GM19238 (cell line): Measurements from ENCODE around the gene ZCCHC2.
A peak's percentile ranks its signal among the peaks of the same experiment; 100 is the strongest.

Source experiments
- DNase-seq: peaks from one replicate; pipeline ENCODE4 v3.0.0; 2011; ENCODE audit warnings: low spot score; ENCODE audit not compliant: insufficient read length

ZCCHC2 gene

GRCh38 chr18:62576845-62577512 lies 54.2 kb downstream of the ZCCHC2 start:
- no peak for DNase-seq

DNA sequence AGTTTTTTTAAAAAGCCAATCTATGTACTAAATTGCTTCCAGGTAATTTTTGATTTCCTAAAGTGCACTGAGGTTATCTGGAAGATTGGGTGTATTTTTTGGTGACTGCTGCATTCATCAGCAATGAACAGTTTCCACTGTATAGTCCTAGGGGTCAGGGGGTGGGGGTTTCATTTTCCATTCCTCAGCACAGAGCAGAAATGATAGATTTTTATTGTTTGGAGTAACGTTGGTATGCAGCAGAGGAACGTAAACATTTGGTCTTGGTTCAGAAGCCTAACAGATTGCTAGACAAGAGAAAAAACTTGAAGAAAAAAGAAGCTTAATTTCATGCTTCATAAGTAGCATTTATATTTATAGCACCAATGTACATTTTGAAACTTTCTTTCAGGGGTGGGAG lies 54.9 kb downstream of the ZCCHC2 start:
- no peak for DNase-seq

GRCh38 chr18:62578980-62579511 lies 56.2 kb downstream of the ZCCHC2 start:
- DNase-seq: no peak

DNA sequence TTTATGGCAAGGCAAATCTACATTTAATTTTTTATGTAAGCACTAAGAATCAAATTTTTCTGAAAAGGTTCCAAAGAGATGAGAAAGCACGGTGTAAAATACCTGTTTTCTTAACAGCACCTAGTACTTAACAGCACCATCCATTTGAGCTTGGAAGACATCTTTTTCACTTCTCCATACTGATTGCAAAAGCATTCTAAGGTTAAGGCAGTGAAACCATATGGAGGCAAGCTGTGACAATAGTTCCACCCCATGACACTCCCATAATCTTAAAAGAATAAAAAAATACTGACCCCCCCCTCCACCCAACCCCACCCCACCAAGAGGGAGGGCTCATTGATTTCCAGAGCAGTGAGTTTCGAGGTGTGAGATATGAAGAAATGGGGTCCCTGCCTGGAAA lies 60.6 kb downstream of the ZCCHC2 start:
- no peak for DNase-seq

DNA sequence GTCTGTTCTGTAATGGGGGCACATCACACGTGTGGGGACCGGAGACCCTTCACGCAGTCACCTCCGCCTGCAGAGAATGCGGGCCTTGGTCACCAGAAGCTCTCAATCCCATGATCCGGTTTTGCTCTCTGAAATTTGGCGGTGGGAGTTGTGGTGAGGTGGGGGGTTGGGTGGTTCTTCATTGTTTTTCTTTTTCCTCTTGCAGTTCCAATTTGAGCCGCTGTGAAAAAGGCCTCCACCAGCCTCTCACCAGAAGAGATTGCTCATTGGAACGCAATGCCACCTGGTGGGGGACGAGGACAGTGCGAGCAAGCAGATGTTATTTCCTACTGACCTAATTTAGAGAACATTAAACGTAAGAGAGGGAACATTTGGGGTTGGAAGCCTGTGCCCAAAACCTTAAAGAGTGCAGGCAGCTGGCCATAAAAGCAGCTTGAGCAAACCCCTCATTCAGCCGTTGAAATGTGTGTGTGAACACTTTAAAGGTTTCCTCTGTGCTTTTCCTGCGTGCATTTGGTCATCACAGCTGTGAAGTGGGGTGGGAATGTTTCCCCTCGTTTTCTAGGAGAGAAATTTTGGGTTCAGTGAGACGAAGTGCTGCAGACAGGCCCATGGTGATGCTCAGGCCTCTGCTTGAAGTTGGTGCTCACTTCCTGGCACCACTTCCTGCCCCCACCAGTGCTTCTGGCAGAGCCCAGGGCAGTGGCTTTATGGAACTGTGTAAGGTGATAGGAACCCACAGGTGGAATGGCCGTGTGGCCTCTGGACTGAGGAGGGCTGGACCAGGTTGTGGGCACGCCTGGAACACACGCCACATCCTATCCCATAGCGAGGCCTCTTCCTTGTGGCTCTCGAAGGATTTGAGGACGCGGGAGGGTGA lies 61.7 kb downstream of the ZCCHC2 start:
- peak; percentile 75 for DNase-seq

DNA sequence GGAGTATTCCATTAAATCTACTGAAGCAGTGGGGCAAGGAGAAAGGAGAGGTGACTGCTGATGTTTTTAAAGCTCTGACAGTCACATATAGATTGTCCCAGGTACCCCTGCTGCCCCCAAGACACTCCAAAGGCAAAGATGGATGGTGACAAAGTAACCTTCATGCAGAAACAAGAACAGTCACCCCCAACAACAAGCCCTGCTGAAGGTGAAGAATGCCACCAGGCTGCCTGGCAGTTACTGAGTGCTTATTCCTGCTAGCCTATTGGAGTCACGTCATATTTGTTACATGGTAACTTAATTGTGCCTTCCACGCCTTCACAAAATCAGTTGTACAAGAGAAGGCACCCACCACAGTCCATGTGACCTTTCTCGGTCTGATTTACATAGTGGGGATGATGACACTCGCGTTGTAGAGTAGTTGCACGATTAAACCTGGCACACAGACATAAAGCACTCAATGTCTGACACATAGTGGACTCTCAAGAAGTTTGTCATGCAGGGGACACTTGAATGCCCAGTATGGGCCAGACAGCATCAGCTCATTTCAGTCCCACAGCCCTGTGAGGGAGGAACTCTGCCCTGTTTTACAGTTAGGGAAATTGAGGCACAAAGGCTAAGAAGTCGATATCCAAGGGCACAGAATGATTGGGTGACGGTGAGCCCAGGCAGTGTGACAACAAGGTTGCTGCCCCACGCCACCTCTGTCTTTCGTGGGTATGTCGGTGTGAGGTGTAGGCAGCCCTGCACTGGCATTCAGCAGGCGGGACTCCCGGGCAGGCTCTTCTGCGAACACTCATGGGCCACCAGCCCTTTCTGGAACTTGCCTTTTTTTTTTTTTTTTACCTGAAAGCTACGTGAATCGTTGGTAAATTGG lies 62.7 kb downstream of the ZCCHC2 start:
- DNase-seq: no peak

DNA sequence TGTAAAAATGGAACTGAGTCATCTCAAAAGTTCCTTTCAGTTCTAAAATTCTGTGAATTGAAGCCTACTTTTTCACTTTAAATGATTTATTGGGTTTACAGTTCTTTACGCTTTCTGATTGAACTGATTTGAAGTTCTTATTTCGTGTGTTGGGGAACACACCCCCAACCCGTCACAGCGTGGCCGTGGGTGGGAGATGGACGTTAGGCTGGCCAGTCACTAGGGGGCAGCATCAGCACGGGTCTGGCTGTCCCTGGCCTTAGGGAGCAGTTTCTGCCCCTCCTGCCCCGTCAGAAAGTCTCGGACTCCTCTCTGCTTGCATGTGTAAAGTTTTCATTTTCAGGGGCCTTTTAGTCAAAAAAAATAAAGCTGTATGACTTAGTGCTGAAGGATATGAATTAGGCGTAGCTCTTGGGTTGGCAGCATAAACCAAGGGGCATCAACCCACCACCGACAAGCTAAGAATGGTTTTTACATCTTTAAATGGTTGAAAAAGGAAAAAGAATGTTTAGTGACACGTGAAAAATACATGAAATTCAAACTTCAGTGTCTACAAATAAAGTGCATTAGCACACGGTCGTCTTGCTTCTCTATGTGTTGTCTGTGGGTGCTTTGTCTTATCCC lies 63.4 kb downstream of the ZCCHC2 start:
- peak; percentile 75 for DNase-seq

DNA sequence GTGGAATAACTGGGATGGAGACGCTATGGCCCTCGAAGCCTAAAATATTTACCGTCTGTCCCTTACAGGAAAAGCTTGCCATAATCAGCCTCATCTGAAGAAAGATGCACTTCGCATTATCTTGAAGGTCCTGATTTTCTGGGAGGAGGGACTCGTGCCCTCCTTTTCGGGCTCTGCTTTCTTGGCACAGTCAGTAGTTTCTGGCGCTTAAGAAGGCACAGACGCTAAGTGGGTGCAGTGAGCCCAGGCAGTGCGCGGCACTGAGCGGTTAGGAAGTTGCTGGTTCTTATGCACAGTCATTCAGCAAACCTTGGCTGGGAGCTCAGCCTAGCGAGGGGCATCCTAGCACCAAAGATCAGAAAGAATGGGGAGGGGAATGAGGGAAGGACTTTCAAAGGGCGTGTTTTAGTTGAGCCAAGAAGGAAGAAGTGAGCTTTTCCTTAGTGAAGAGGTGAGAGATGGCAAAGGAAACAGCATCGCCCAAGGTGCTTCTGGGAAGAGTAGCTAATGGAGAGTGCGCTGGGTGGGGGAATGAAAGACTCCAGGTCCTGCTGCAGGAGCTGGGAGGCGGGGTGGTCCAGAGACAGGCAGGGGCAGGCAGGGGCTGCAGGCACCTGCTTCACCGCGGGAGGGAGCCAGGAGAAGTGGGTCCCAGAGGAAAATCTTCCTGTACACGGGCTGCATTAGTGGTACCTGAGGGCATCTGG lies 64.1 kb downstream of the ZCCHC2 start:
- no peak for DNase-seq

DNA sequence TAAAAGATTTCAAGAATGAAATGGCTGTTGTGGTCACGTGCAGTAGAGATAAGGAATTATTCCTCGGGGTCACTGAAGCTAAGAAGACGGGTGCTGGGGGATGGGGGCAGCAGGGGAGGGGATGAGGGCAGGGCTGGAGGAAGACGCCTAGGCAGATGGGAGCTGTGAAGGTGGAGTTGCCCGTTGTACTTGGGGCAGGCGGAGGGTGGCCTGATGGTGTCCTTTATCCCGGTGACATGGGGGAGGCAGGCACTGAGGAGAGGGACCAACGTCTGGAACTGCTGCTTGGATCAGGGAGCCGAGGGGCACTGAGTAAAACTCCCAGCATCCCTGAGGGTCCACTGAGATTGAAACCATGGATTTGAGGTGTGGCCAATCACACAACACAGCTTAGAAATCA lies 64.9 kb downstream of the ZCCHC2 start:
- DNase-seq: no peak

DNA sequence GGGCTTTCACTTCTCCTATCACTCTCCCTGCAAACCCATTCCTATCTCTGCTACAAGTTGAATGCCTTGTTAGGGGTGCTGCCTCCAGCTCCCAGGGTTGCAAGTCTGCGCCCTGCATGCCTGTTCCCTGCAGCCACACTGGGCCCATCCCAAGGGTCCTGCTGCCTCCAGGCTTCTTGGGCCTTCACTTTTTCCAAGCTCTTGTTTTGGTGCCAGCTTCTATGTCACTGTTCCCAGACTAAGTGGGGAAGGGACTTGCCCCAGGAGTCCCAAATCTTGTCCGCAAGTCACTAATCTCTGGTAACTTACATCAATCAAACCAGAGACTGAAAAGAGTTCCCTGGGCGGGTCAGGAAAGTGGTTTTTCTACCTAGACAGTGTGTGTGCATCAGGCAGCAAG lies 65.4 kb downstream of the ZCCHC2 start:
- no peak for DNase-seq

GRCh38 chr18:62590799-62591590 lies 68.2 kb downstream of the ZCCHC2 start:
- DNase-seq: no peak

DNA sequence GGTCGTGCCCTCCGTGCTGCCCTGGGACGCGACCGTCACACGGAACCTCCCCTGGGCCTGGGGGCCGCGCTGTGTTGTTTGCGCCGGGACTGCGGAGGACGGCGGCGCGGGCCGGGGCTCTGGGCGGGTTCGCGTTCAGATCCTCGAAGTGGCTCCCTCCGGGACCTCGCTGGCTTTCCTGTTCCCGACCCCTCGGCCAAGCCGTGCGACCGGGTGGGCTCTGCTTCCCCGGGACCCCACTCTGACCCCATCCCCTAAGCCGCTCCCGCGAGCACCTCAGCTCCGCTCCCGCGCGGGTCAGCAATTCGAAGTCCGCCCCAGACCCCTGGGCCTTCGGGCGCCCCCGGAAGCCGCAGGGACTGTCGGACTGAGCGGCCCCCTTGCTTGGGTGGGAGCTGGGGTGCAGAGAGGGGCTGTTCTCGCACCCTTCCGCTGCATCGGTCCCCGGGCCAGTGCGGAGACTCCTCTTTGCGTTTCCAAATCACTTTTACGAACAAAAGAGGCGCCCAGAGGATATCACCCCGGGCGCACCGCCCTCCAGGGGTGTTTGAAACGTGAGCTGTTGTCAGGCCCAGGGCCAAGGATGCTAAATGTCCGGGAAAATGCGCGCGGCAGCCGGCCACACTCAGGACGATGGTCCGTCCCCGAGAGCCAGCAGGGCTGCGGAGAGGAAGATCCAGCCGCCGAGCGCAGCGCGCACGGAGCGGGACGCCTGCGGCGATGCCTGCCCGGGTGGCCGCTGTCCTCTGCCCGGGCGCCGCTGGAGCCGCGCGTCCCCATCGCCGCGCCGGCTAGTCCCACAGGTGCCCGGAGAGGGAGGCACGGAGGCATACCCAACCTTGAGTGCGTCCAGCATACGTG lies 73.5 kb downstream of the ZCCHC2 start:
- DNase-seq: no peak

- no peak for DNase-seq
Measured at GRCh38 chr18:62601871-62602270, 79.0 kb downstream of the ZCCHC2 start.

DNA sequence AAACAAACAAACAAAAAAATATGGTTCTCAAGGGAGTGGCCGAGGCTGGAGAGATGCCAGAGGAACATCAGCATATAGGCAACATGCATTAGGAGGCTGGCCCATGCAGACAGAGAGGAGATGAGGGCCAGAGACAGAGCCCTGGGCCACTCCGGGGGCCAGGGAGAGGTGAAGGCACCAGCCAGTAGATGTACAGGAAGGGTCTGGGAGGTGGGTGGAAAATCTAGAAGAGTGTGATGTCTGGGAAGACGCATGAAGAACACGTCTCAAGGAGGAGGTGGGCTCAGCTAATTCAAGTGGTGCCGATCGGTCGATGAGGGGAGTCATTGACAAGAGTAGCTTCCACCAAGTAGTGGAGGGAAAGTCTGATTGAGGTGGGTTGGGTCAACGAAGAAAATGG lies 79.9 kb downstream of the ZCCHC2 start:
- DNase-seq: no peak

DNA sequence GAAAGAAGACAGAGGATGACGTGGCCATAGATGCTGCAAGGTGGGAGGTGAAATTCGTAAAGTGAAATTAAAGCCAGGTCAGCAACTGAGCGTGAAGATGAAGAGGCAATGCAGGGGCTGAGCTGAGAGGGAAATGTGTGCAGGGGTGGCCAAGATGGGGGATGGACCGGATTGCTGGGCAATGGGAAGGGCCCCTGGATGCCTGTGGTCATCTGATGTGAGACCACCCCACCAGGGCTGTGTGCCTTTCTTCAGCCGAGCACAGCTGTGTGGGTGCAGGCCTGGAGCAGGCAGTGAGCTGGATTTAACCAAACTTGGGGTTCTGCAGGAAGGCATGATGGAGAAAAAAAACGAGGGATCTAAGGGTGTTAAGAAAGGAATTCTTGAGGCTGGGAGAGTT lies 80.4 kb downstream of the ZCCHC2 start:
- no peak for DNase-seq

DNA sequence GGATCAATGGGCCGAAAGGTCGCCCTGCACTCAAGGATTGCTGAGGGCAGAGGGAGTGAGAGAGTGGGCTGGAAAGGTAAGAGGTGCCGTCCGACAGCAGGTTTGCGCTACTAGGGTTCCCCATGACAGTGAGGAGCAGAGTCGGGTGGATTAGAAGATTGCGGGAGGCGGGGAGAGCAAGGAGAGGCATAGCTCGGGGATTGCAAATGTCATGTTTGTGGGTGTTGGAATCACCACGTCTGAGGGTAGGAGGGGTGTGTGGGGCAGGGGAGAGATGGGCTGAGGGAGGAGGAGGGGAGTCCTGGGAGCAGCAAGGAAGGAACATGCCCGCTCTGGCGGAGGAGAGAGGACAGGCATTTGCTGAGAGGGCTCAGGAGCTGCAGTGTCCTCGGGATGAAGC lies 81.2 kb downstream of the ZCCHC2 start:
- DNase-seq: no peak

DNA sequence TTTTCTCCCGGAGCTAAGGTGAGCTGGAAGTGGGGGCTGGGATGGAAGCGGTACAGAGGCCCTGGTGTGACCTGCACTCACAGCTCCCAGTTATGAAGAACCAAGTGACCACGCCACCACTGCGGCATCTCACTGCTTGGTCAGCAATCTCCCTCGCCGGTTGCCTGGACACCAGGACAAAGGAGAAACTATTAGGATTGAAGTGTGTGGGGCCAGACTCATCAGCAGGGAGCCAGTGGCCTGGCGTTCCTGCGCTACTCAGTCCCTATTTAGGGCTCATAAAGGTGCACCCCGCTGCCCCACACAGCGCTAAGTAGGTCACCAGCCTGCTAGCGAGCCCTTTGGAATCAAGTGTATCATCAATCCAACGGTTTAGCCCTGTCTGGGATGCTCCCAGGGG lies 82.9 kb downstream of the ZCCHC2 start:
- no peak for DNase-seq

- no peak for DNase-seq
Measured at GRCh38 chr18:62606106-62606505, 83.3 kb downstream of the ZCCHC2 start.

DNA sequence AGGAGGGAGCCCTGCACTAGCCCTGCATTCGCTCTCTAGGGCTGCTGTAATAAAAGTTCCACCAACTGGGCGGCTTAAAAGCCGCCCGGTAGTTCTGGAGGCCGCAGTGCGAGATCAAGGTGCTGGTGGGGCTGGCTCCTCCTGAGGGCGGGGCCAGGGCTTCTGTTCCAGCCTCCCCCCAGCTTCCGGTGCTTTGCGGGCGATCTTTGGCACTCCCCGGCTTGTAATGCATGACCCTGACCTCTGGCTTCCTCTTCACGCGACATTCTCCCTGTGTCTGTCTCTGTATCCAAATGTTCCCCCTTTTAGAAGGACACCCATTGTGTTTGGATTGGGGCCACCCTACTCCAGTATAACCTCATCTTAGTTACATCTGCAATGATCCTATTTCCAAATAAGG lies 84.5 kb downstream of the ZCCHC2 start:
- DNase-seq: no peak
